ENCODE data around the gene RPS6KA5.

- no peak for TF ChIP-seq CTCF (IDR thresholded peaks at IDR 0.05; ENCODE audit: low read length)
- TF ChIP-seq EZH2 (IDR thresholded peaks at IDR 0.05; ENCODE audit: borderline replicate concordance, low read length), result no peak
These were observed 241.7 kb downstream of the RPS6KA5 start for GRCh38 chr14:90818715-90819114.
